ENCODE measurements around the gene TMEM271.
"Not testable (repeated sequence)": the region's sequence is repeated elsewhere in the genome, so short reads cannot be mapped to it uniquely, and the experiment has no call there.

The TMEM271 gene

GRCh38 chr4:612052-612748 is 36.1 kb upstream of the TMEM271 start:
- no peak overlapping the region for H3K4me3 ChIP-seq (ENCODE audit: low read length)
- no peak for DNase-seq (ENCODE audit: low read depth, low spot score)

GRCh38 chr4:610411-611261 is 34.5 kb upstream of the TMEM271 start:
- no peak for DNase-seq (ENCODE audit: low read depth, low spot score)
- no peak overlapping the region for H3K4me3 ChIP-seq (ENCODE audit: low read length)

GRCh38 chr4:609400-610050 is 33.4 kb upstream of the TMEM271 start:
- no peak for DNase-seq (ENCODE audit: low read depth, low spot score)

GRCh38 chr4:608236-608635 is 32.1 kb upstream of the TMEM271 start:
- DNase-seq (ENCODE audit: low read depth, low spot score): no peak
- no peak overlapping the region for H3K4me3 ChIP-seq (ENCODE audit: low read length)

More at GRCh38 chr4:609400-610050, 33.4 kb upstream of the TMEM271 start:
- H3K4me3 ChIP-seq (ENCODE audit: low read length): no peak overlapping the region

GRCh38 chr4:605702-606425 is 29.8 kb upstream of the TMEM271 start:
- H3K4me3 ChIP-seq (ENCODE audit: low read length): no peak overlapping the region
- DNase-seq (ENCODE audit: low read depth, low spot score): no peak

- peak; percentile 45 for DNase-seq (ENCODE audit: low read depth, low spot score)
- H3K4me3 ChIP-seq (ENCODE audit: low read length): no peak overlapping the region
These were observed 28.0 kb upstream of the TMEM271 start for GRCh38 chr4:604131-604530.

GRCh38 chr4:602559-602942 is 26.5 kb upstream of the TMEM271 start:
- no peak for DNase-seq (ENCODE audit: low read depth, low spot score)
- H3K4me3 ChIP-seq (ENCODE audit: low read length): no peak overlapping the region

- no peak overlapping the region for H3K4me3 ChIP-seq (ENCODE audit: low read length)
- DNase-seq (ENCODE audit: low read depth, low spot score): no peak
These were observed 25.8 kb upstream of the TMEM271 start for GRCh38 chr4:601612-602558.

- DNase-seq (ENCODE audit: low read depth, low spot score): no peak
- no peak overlapping the region for H3K4me3 ChIP-seq (ENCODE audit: low read length)
These were observed 24.9 kb upstream of the TMEM271 start for GRCh38 chr4:600850-601515.

- H3K4me3 ChIP-seq (ENCODE audit: low read length): no peak overlapping the region
- no peak for DNase-seq (ENCODE audit: low read depth, low spot score)
These were observed 24.1 kb upstream of the TMEM271 start for GRCh38 chr4:600166-600565.

- no peak overlapping the region for H3K4me3 ChIP-seq (ENCODE audit: low read length)
- DNase-seq (ENCODE audit: low read depth, low spot score): no peak
These were observed 22.8 kb upstream of the TMEM271 start for GRCh38 chr4:598925-599324.

GRCh38 chr4:592825-593520 is 16.9 kb upstream of the TMEM271 start:
- H3K4me3 ChIP-seq (ENCODE audit: low read length): no peak overlapping the region
- no peak for DNase-seq (ENCODE audit: low read depth, low spot score)

GRCh38 chr4:592178-592577 is 16.1 kb upstream of the TMEM271 start:
- H3K4me3 ChIP-seq (ENCODE audit: low read length); DNase-seq (ENCODE audit: low read depth, low spot score): not testable (repeated sequence)

- H3K4me3 ChIP-seq (ENCODE audit: low read length): no peak overlapping the region
- no peak for DNase-seq (ENCODE audit: low read depth, low spot score)
These were observed 14.3 kb upstream of the TMEM271 start for GRCh38 chr4:590313-590841.

GRCh38 chr4:589219-589963 is 13.3 kb upstream of the TMEM271 start:
- no peak for DNase-seq (ENCODE audit: low read depth, low spot score)
- H3K4me3 ChIP-seq (ENCODE audit: low read length): no peak overlapping the region

- no peak for DNase-seq (ENCODE audit: low read depth, low spot score)
- H3K4me3 ChIP-seq (ENCODE audit: low read length): no peak overlapping the region
These were observed 12.3 kb upstream of the TMEM271 start for GRCh38 chr4:588351-588849.
